Activated naive CD8-positive, alpha-beta T cell (primary cell): ENCODE data around the gene FAM186B.
A peak's percentile ranks its signal among the peaks of the same experiment; 100 is the strongest.
"Not testable (repeated sequence)": the region's sequence is repeated elsewhere in the genome, so short reads cannot be mapped to it uniquely, and the experiment has no call there.

Source experiments
- H3K27ac Mint-ChIP-seq: one replicate; pipeline ENCODE4 v1.8.0; 2021; ENCODE audit warnings: mixed read lengths
- H3K27me3 Mint-ChIP-seq: one replicate; pipeline ENCODE4 v1.8.0; 2021; ENCODE audit warnings: mixed read lengths
- H3K36me3 Mint-ChIP-seq: one replicate; pipeline ENCODE4 v1.8.0; 2021; ENCODE audit warnings: mixed read lengths
- H3K4me1 Mint-ChIP-seq: one replicate; pipeline ENCODE4 v1.8.0; 2021; ENCODE audit warnings: low read depth, mixed read lengths
- H3K4me3 Mint-ChIP-seq: one replicate; pipeline ENCODE4 v1.8.0; 2021; ENCODE audit warnings: mild to moderate bottlenecking, mixed read lengths
- H3K9me3 Mint-ChIP-seq: one replicate; pipeline ENCODE4 v1.8.0; 2021; ENCODE audit warnings: low read depth, mixed read lengths

Gene FAM186B

GRCh38 chr12:49605539-49605938, at the start of gene FAM186B:
Gene FAM186B, minus strand, starts transcription at chr12:49605639. Its CDS starts 162 bp downstream, at chr12:49605477.
- not testable (repeated sequence) for H3K4me3 Mint-ChIP-seq, H3K27me3 Mint-ChIP-seq, H3K4me1 Mint-ChIP-seq, H3K9me3 Mint-ChIP-seq, H3K36me3 Mint-ChIP-seq, H3K27ac Mint-ChIP-seq

GRCh38 chr12:49654715-49655114, 49.3 kb upstream of the FAM186B start:
- H3K36me3 Mint-ChIP-seq: peaks cover 15% of the 10 kb centered on the region
- no peak overlapping the region for H3K4me3 Mint-ChIP-seq
- H3K27me3 Mint-ChIP-seq: no peaks in the 10 kb centered on the region
- peaks cover 25% of the 10 kb centered on the region for H3K4me1 Mint-ChIP-seq
- H3K9me3 Mint-ChIP-seq: no peaks in the 10 kb centered on the region
- H3K27ac Mint-ChIP-seq: no peak overlapping the region

- no peak overlapping the region for H3K27ac Mint-ChIP-seq
- no peaks in the 10 kb centered on the region for H3K9me3 Mint-ChIP-seq
- H3K4me1 Mint-ChIP-seq: peaks cover 29% of the 10 kb centered on the region
- peaks cover 14% of the 10 kb centered on the region for H3K36me3 Mint-ChIP-seq
- H3K27me3 Mint-ChIP-seq: no peaks in the 10 kb centered on the region
- no peak overlapping the region for H3K4me3 Mint-ChIP-seq
These were observed 47.6 kb upstream of the FAM186B start for GRCh38 chr12:49652921-49653520.

- Mint-ChIP-seq H3K9me3 (no peaks in the 10 kb centered on the region), H3K27me3 (no peaks in the 10 kb centered on the region), H3K36me3 (peaks cover 6% of the 10 kb centered on the region), H3K27ac (no peak overlapping the region), H3K4me1 (peaks cover 23% of the 10 kb centered on the region), H3K4me3 (no peak overlapping the region)
These were observed 46.4 kb upstream of the FAM186B start for GRCh38 chr12:49651855-49652254.

- Mint-ChIP-seq H3K36me3 (peaks cover 2% of the 10 kb centered on the region), H3K4me1 (peaks cover 19% of the 10 kb centered on the region), H3K27me3 (no peaks in the 10 kb centered on the region), H3K4me3 (no peak overlapping the region), H3K27ac (peak overlapping the region; percentile 1), H3K9me3 (no peaks in the 10 kb centered on the region)
These were observed 44.5 kb upstream of the FAM186B start for GRCh38 chr12:49649892-49650291.

GRCh38 chr12:49649445-49649844, 44.0 kb upstream of the FAM186B start:
- peaks cover 2% of the 10 kb centered on the region for H3K36me3 Mint-ChIP-seq
- H3K4me1 Mint-ChIP-seq: peaks cover 23% of the 10 kb centered on the region
- no peaks in the 10 kb centered on the region for H3K9me3 Mint-ChIP-seq
- no peak overlapping the region for H3K4me3 Mint-ChIP-seq
- H3K27me3 Mint-ChIP-seq: no peaks in the 10 kb centered on the region
- no peak overlapping the region for H3K27ac Mint-ChIP-seq

GRCh38 chr12:49648712-49649003, 43.2 kb upstream of the FAM186B start:
- Mint-ChIP-seq H3K36me3 (peaks cover 1% of the 10 kb centered on the region), H3K4me1 (peaks cover 26% of the 10 kb centered on the region), H3K4me3 (no peak overlapping the region), H3K27me3 (no peaks in the 10 kb centered on the region), H3K9me3 (no peaks in the 10 kb centered on the region), H3K27ac (peak overlapping the region; percentile 41)

- no peaks in the 10 kb centered on the region for H3K36me3 Mint-ChIP-seq
- H3K27me3 Mint-ChIP-seq: no peaks in the 10 kb centered on the region
- H3K4me3 Mint-ChIP-seq: no peak overlapping the region
- H3K27ac Mint-ChIP-seq: peak overlapping the region; percentile 41
- H3K9me3 Mint-ChIP-seq: no peaks in the 10 kb centered on the region
- H3K4me1 Mint-ChIP-seq: peaks cover 26% of the 10 kb centered on the region
These were observed 42.6 kb upstream of the FAM186B start for GRCh38 chr12:49647827-49648711.

GRCh38 chr12:49646871-49647654, 41.6 kb upstream of the FAM186B start:
- Mint-ChIP-seq H3K9me3 (no peaks in the 10 kb centered on the region), H3K4me3 (no peak overlapping the region), H3K27me3 (no peaks in the 10 kb centered on the region), H3K27ac (no peak overlapping the region), H3K4me1 (peaks cover 26% of the 10 kb centered on the region), H3K36me3 (no peaks in the 10 kb centered on the region)

GRCh38 chr12:49646331-49646830, 40.9 kb upstream of the FAM186B start:
- Mint-ChIP-seq H3K27ac (peak overlapping the region; percentile 64), H3K36me3 (no peaks in the 10 kb centered on the region), H3K4me1 (peaks cover 26% of the 10 kb centered on the region), H3K27me3 (no peaks in the 10 kb centered on the region), H3K9me3 (no peaks in the 10 kb centered on the region), H3K4me3 (no peak overlapping the region)

GRCh38 chr12:49645146-49646039, 40.0 kb upstream of the FAM186B start:
- no peaks in the 10 kb centered on the region for H3K27me3 Mint-ChIP-seq
- H3K4me1 Mint-ChIP-seq: peaks cover 26% of the 10 kb centered on the region
- H3K4me3 Mint-ChIP-seq: no peak overlapping the region
- H3K27ac Mint-ChIP-seq: peak overlapping the region; percentile 64
- no peaks in the 10 kb centered on the region for H3K9me3 Mint-ChIP-seq
- no peaks in the 10 kb centered on the region for H3K36me3 Mint-ChIP-seq

GRCh38 chr12:49644620-49644994, 39.2 kb upstream of the FAM186B start:
- Mint-ChIP-seq H3K27ac (peak overlapping the region; percentile 61), H3K4me3 (peak overlapping the region; percentile 38), H3K9me3 (no peaks in the 10 kb centered on the region), H3K27me3 (no peaks in the 10 kb centered on the region), H3K36me3 (no peaks in the 10 kb centered on the region), H3K4me1 (peaks cover 26% of the 10 kb centered on the region)

GRCh38 chr12:49643961-49644619, 38.7 kb upstream of the FAM186B start:
- Mint-ChIP-seq H3K4me1 (peaks cover 30% of the 10 kb centered on the region), H3K27me3 (no peaks in the 10 kb centered on the region), H3K36me3 (no peaks in the 10 kb centered on the region), H3K4me3 (no peak overlapping the region), H3K9me3 (no peaks in the 10 kb centered on the region), H3K27ac (peak overlapping the region; percentile 61)

GRCh38 chr12:49643135-49643534, 37.7 kb upstream of the FAM186B start:
- Mint-ChIP-seq H3K36me3 (no peaks in the 10 kb centered on the region), H3K27ac (no peak overlapping the region), H3K9me3 (no peaks in the 10 kb centered on the region), H3K4me1 (peaks cover 30% of the 10 kb centered on the region), H3K27me3 (no peaks in the 10 kb centered on the region), H3K4me3 (no peak overlapping the region)
